Measurements from ENCODE around the gene EDRF1.

GRCh38 chr10:125683063-125683462 lies 36.4 kb upstream of the EDRF1 start, which contains the start of gene TEX36:
- TF ChIP-seq CTCF (IDR thresholded peaks at IDR 0.05; ENCODE audit: low read length): no peak
- no peak for TF ChIP-seq EZH2phosphoT487 (IDR thresholded peaks at IDR 0.05; ENCODE audit: low read length)
- TF ChIP-seq EZH2 (optimal IDR thresholded peaks at IDR 0.05; ENCODE audit: low read depth, low read length): no peak
